ENCODE measurements around the gene C1orf105. TPM values are rescaled to one million over a fixed set of nuclear protein-coding genes. Genes with fewer than 3 reads are reported as not detected.
A peak's percentile ranks its signal among the peaks of the same experiment; 100 is the strongest.

Gene C1orf105
- total and polyA plus RNA-seq, 2 experiments from 2014 or later, result 3.2 to 21.5 TPM

GRCh38 chr1:172478485-172478884, 58.0 kb downstream of the C1orf105 start:
- no peak for TF ChIP-seq CTCF (IDR thresholded peaks at IDR 0.05; ENCODE audit: low read depth, low read length)
- H3K27ac ChIP-seq, result no peak overlapping the region
- no peaks in the 10 kb centered on the region for H3K9me3 ChIP-seq (ENCODE audit: low read depth)
- no peaks in the 10 kb centered on the region for H3K36me3 ChIP-seq
- peaks cover 38% of the 10 kb centered on the region for H3K4me1 ChIP-seq (ENCODE audit: low read depth)
- DNase-seq (ENCODE audit: low read depth in 1 of 2, low spot score in 1 of 2), result peak in 1 of 2 donors; percentile 11
- H3K4me3 ChIP-seq, result no peak overlapping the region
- no peaks in the 10 kb centered on the region for H3K27me3 ChIP-seq

GRCh38 chr1:172480431-172480830, 59.9 kb downstream of the C1orf105 start:
- no peak for DNase-seq (ENCODE audit: low read depth in 1 of 2, low spot score in 1 of 2)
- H3K27ac ChIP-seq, result no peak overlapping the region
- TF ChIP-seq CTCF (IDR thresholded peaks at IDR 0.05; ENCODE audit: low read depth, low read length), result no peak
- H3K36me3 ChIP-seq, result no peaks in the 10 kb centered on the region
- H3K4me1 ChIP-seq (ENCODE audit: low read depth), result peaks cover 25% of the 10 kb centered on the region
- no peaks in the 10 kb centered on the region for H3K27me3 ChIP-seq
- no peak overlapping the region for H3K4me3 ChIP-seq
- H3K9me3 ChIP-seq (ENCODE audit: low read depth), result no peaks in the 10 kb centered on the region

- TF ChIP-seq CTCF (IDR thresholded peaks at IDR 0.05; ENCODE audit: low read depth, low read length), result no peak
- Histone ChIP-seq H3K9me3 (ENCODE audit: low read depth) (no peaks in the 10 kb centered on the region), H3K27ac (no peak overlapping the region), H3K4me1 (ENCODE audit: low read depth) (peaks cover 17% of the 10 kb centered on the region), H3K36me3 (no peaks in the 10 kb centered on the region), H3K4me3 (no peak overlapping the region), H3K27me3 (no peaks in the 10 kb centered on the region)
- no peak for DNase-seq (ENCODE audit: low read depth in 1 of 2, low spot score in 1 of 2)
Observed at GRCh38 chr1:172482044-172482443, 61.6 kb downstream of the C1orf105 start.

DNA sequence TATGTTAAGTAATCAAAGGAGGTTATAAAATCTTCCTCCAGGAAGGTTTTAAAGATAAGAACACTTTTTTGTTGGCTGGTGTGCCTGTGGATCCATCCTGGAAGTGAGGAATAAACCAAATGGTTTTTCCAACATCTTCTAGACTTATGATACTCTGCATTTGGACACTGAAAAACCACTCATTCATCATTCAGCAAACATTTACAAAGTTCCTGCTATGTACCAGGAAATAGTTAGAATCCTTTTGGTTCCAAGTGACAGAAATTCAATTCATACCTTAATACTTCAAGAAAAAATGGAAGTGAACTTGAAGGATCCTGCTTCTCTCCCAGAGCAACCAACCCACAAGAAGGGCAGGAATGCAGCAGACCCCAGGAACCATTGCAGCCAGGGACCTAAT, 63.0 kb downstream of the C1orf105 start:
- H3K27me3 ChIP-seq, result no peaks in the 10 kb centered on the region
- no peaks in the 10 kb centered on the region for H3K36me3 ChIP-seq
- TF ChIP-seq CTCF (IDR thresholded peaks at IDR 0.05; ENCODE audit: low read depth, low read length), result no peak
- peaks cover 21% of the 10 kb centered on the region for H3K4me1 ChIP-seq (ENCODE audit: low read depth)
- no peak overlapping the region for H3K27ac ChIP-seq
- no peaks in the 10 kb centered on the region for H3K9me3 ChIP-seq (ENCODE audit: low read depth)
- no peak overlapping the region for H3K4me3 ChIP-seq
- no peak for DNase-seq (ENCODE audit: low read depth in 1 of 2, low spot score in 1 of 2)

GRCh38 chr1:172484252-172484651, 63.8 kb downstream of the C1orf105 start:
- Histone ChIP-seq H3K27me3 (no peaks in the 10 kb centered on the region), H3K27ac (no peak overlapping the region), H3K4me3 (no peak overlapping the region), H3K9me3 (ENCODE audit: low read depth) (no peaks in the 10 kb centered on the region), H3K4me1 (ENCODE audit: low read depth) (peaks cover 13% of the 10 kb centered on the region), H3K36me3 (no peaks in the 10 kb centered on the region)
- TF ChIP-seq CTCF (IDR thresholded peaks at IDR 0.05; ENCODE audit: low read depth, low read length), result no peak
- DNase-seq (ENCODE audit: low read depth in 1 of 2, low spot score in 1 of 2), result no peak

GRCh38 chr1:172485626-172486025, 65.1 kb downstream of the C1orf105 start:
- Histone ChIP-seq H3K27me3 (no peaks in the 10 kb centered on the region), H3K27ac (no peak overlapping the region), H3K36me3 (no peaks in the 10 kb centered on the region), H3K9me3 (ENCODE audit: low read depth) (no peaks in the 10 kb centered on the region), H3K4me3 (no peak overlapping the region), H3K4me1 (ENCODE audit: low read depth) (peaks cover 10% of the 10 kb centered on the region)
- DNase-seq (ENCODE audit: low read depth in 1 of 2, low spot score in 1 of 2), result no peak
- no peak for TF ChIP-seq CTCF (IDR thresholded peaks at IDR 0.05; ENCODE audit: low read depth, low read length)

Measured in cardiac muscle cell (in vitro differentiated cells and primary cell).